IMR-90 (cell line): ENCODE results near the gene MAGED2.

Experiments
- CEBPB ChIP-seq: IDR thresholded peaks from 2 replicates; pipeline ENCODE4 v1.6.1; 2012; ENCODE audit warnings: low read depth, low read length, improper control_type of control experiment
- CTCF ChIP-seq: conservative IDR thresholded peaks from 2 replicates; pipeline ENCODE4 v1.5.1; 2012; ENCODE audit warnings: mild to moderate bottlenecking, low read depth, low read length, improper control_type of control experiment
- MXI1 ChIP-seq: IDR thresholded peaks from 2 replicates; pipeline ENCODE4 v1.6.1; 2012; ENCODE audit warnings: low read depth, mild to moderate bottlenecking, low read length, moderate library complexity, borderline replicate concordance
- POLR2A ChIP-seq: IDR thresholded peaks from 2 replicates; pipeline ENCODE4 v1.6.1; 2012; ENCODE audit warnings: mild to moderate bottlenecking, low read depth, low read length
- RCOR1 ChIP-seq: IDR thresholded peaks from 2 replicates; pipeline ENCODE4 v1.6.1; 2012; ENCODE audit warnings: mild to moderate bottlenecking, low read length, improper control_type of control experiment; ENCODE audit not compliant: insufficient replicate concordance

GRCh38 chrX:54798137-54798536, 9.4 kb upstream of the MAGED2 start, which contains the start of gene ITIH6:
- TF ChIP-seq CTCF (no peak), POLR2A (no peak), CEBPB (no peak), RCOR1 (no peak), MXI1 (no peak)
